Neutrophil (primary cell): ENCODE measurements around the gene ITFG1.

ENCODE experiments used
- H3K27ac ChIP-seq: fragments of 200-600 bp; sonication (generic); 2 replicates; pipeline ENCODE4 v1.5.1; 2016; ENCODE audit warnings: mild to moderate bottlenecking, moderate library complexity
- H3K27me3 ChIP-seq: fragments of 200-600 bp; sonication (generic); 2 replicates; pipeline ENCODE4 v1.6.0; 2016; ENCODE audit warnings: mild to moderate bottlenecking
- H3K36me3 ChIP-seq: fragments of 200-600 bp; sonication (generic); 2 replicates; pipeline ENCODE4 v1.5.1; 2017
- H3K4me1 ChIP-seq, 2 experiments: fragments of 200-600 bp in 1 of 2; sonication (generic) in 1 of 2; 1 replicate in 1 of 2; 2 replicates in 1 of 2; pipeline versions ENCODE4 v1.5.1 to v1.6.1; 2013 to 2016; ENCODE audit warnings: low read depth in 1 of 2, low read length in 1 of 2, mild to moderate bottlenecking in 1 of 2, moderate library complexity in 1 of 2; ENCODE audit not compliant: control insufficient read depth in 1 of 2, insufficient read depth in 1 of 2
- H3K4me3 ChIP-seq, 2 experiments: fragments of 200-600 bp in 1 of 2; sonication (generic) in 1 of 2; 1 replicate in 1 of 2; 2 replicates in 1 of 2; pipeline ENCODE4 v1.5.1; 2013 to 2016; ENCODE audit warnings: low read depth in 1 of 2, low read length in 1 of 2, mild to moderate bottlenecking in 1 of 2, moderate library complexity in 1 of 2
- H3K9me3 ChIP-seq: fragments of 200-600 bp; sonication (generic); 2 replicates; pipeline ENCODE4 v1.5.1; 2016
- TF ChIP-seq, protein P1 (sequence below): fragments of 200-600 bp; sonication (generic); IDR thresholded peaks from 2 replicates; pipeline ENCODE4 v1.5.1; 2016; ENCODE audit warnings: antibody characterized with exemption

The ITFG1 gene

DNA sequence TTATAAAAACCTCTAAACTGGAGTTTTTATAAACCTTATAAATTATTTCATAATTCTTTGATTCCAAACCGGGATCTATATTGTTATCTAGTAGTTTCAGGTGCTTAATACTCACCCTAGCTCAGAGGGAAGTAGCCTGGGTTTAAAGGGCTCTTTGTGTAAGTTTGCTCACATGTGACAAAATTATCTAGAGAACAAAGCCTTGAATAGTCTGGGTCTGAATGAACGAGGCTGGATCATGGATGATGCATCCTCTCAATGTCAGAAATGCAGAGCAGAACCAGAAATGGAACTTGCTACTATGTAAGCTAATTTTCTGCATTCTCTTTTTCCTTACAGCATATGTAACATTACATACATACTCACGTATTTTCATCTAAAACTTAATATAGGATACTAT, 213.2 kb downstream of the ITFG1 start:
- Histone ChIP-seq H3K4me3 (no peak overlapping the region), H3K27me3 (no peaks in the 10 kb centered on the region), H3K4me1 (no peaks in the 10 kb centered on the region), H3K27ac (no peak overlapping the region), H3K36me3 (peaks cover 8% of the 10 kb centered on the region), H3K9me3 (no peaks in the 10 kb centered on the region)
- TF ChIP-seq, protein P1, sequence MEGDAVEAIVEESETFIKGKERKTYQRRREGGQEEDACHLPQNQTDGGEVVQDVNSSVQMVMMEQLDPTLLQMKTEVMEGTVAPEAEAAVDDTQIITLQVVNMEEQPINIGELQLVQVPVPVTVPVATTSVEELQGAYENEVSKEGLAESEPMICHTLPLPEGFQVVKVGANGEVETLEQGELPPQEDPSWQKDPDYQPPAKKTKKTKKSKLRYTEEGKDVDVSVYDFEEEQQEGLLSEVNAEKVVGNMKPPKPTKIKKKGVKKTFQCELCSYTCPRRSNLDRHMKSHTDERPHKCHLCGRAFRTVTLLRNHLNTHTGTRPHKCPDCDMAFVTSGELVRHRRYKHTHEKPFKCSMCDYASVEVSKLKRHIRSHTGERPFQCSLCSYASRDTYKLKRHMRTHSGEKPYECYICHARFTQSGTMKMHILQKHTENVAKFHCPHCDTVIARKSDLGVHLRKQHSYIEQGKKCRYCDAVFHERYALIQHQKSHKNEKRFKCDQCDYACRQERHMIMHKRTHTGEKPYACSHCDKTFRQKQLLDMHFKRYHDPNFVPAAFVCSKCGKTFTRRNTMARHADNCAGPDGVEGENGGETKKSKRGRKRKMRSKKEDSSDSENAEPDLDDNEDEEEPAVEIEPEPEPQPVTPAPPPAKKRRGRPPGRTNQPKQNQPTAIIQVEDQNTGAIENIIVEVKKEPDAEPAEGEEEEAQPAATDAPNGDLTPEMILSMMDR, result no peak

DNA sequence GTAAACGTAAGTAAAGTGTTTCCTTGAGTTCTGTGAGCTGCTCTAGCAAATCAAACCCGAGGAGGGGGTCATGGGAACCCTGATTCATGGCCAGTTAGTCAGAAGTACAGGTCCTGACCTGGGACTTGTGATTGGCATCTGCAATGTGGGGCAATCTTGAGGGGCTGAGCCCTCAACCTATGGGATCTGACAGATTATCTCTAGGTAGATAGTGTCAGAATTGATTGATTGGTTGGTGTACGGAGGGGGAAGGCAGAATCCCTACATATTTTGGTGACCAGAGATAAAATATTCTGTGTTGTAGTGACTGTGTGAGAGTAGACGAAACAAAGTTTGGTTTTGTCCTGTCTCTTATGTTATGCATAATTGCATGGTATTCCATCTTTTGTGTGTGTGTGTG, 216.7 kb downstream of the ITFG1 start:
- peaks cover 8% of the 10 kb centered on the region for H3K36me3 ChIP-seq
- H3K4me1 ChIP-seq, result no peaks in the 10 kb centered on the region
- H3K27me3 ChIP-seq, result no peaks in the 10 kb centered on the region
- H3K9me3 ChIP-seq, result no peaks in the 10 kb centered on the region
- H3K4me3 ChIP-seq, result no peak overlapping the region
- H3K27ac ChIP-seq, result no peak overlapping the region
- TF ChIP-seq, protein P1, result no peak

DNA sequence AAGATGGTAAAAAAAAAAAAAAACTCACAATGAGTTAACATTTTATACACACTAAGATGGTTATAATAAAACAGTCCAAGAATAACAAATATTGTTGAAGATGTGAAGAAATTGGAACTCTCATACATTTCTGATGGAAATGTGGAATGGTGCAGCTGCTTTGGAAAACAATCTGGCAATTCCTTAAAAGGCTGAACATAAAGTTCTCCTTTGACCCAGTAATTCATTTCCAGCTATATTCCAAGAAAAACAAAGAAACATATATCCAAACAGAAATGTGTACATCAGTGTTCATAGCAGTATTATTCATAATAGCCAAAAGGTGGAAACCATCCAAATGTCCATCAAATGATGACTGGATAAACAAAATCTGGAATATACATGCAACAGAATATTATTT, 219.8 kb downstream of the ITFG1 start:
- no peak overlapping the region for H3K27ac ChIP-seq
- H3K9me3 ChIP-seq, result no peaks in the 10 kb centered on the region
- H3K36me3 ChIP-seq, result peaks cover 11% of the 10 kb centered on the region
- TF ChIP-seq, protein P1, result no peak
- no peaks in the 10 kb centered on the region for H3K27me3 ChIP-seq
- no peaks in the 10 kb centered on the region for H3K4me1 ChIP-seq
- no peak overlapping the region for H3K4me3 ChIP-seq

DNA sequence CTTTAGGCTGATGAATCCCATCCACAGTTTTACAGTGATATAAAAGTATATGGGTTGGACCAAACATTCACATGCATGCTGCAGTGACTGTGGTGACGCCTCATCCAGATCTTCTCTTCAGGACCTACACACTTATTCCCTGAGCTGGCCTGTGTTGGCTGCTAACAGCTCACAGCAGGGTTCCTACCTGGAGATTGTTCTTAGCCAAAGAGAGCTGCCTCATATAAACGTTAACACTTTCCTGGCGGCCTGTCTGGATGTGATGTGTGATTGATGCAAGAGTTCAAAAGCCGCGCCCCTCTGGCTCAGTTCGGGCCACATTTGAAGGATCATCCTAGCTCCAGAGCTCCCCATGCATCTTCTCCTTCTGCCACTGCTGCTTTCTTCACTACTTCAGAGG, 224.1 kb downstream of the ITFG1 start:
- TF ChIP-seq, protein P1, result no peak
- H3K9me3 ChIP-seq, result no peaks in the 10 kb centered on the region

DNA sequence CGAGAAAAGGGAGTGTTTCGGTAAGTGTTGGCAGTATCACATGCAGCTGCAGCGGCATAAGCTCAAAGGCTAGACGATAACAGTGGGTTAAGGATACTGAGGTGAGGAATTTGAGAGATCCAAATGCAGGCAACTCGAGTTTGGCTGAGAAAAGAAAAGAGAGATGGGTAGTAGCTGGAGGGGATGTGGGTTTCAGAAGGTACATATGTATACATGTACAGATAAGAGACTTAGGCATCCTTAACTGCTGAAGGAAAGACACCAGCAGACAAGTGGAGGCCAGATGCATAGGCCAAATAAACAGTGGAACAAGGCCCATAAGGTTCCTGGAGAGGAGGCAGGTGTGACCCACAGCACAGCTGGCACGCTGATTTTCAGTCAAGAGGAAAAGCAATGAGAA, 230.6 kb downstream of the ITFG1 start:
- no peak overlapping the region for H3K4me3 ChIP-seq
- H3K36me3 ChIP-seq, result peaks cover 3% of the 10 kb centered on the region
- no peak overlapping the region for H3K27ac ChIP-seq
- no peaks in the 10 kb centered on the region for H3K9me3 ChIP-seq
- H3K27me3 ChIP-seq, result no peaks in the 10 kb centered on the region
- H3K4me1 ChIP-seq, result no peaks in the 10 kb centered on the region
- TF ChIP-seq, protein P1, result no peak

More for the DNA sequence above, 224.1 kb downstream of the ITFG1 start:
- H3K27me3 ChIP-seq, result no peaks in the 10 kb centered on the region
- H3K27ac ChIP-seq, result no peak overlapping the region
- H3K4me3 ChIP-seq, result no peak overlapping the region
- H3K36me3 ChIP-seq, result peaks cover 11% of the 10 kb centered on the region
- no peaks in the 10 kb centered on the region for H3K4me1 ChIP-seq
